ENCODE measurements around the gene CD40. TPM values are rescaled to one million over a fixed set of nuclear protein-coding genes. Genes with fewer than 3 reads are reported as not detected.

CD40 gene
- total RNA-seq, 1 donor from 2014 or later: 1.2 TPM

DNA sequence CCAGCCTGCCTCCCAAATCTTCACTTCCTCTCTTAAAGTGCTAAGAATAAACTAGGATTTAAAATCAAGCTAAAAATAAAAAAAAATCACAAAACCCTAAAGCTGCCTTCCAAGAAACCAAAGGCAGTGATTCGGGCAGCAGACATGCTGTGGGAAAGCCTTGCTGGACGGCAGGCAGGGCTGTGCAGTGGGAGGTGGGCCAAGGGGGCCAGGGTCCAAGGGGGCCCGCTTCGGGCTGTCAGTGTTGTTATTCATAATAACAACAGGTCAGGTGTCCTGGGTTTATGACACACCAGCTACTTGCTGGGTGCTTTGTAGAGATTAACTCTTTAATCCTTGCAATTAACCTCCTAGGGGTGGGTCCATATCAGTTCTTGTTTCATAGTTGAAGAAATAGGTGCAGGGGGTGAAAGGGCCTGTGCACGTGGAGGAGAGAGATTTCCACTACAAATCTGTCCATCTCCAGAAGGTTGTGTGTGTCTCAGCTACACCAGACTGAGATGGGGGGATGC lies 40.4 kb downstream of the CD40 start:
- Mint-ChIP-seq H3K4me3 (ENCODE audit: unreplicated experiment) (peak overlapping the region; percentile 59), H3K9me3 (ENCODE audit: unreplicated experiment) (peaks cover 8% of the 10 kb centered on the region), H3K4me1 (ENCODE audit: low read depth, unreplicated experiment) (peaks cover 36% of the 10 kb centered on the region), H3K27ac (ENCODE audit: unreplicated experiment) (no peak overlapping the region), H3K27me3 (ENCODE audit: unreplicated experiment) (peaks cover 21% of the 10 kb centered on the region), H3K36me3 (ENCODE audit: unreplicated experiment) (no peaks in the 10 kb centered on the region)
- TF ChIP-seq, protein P1, sequence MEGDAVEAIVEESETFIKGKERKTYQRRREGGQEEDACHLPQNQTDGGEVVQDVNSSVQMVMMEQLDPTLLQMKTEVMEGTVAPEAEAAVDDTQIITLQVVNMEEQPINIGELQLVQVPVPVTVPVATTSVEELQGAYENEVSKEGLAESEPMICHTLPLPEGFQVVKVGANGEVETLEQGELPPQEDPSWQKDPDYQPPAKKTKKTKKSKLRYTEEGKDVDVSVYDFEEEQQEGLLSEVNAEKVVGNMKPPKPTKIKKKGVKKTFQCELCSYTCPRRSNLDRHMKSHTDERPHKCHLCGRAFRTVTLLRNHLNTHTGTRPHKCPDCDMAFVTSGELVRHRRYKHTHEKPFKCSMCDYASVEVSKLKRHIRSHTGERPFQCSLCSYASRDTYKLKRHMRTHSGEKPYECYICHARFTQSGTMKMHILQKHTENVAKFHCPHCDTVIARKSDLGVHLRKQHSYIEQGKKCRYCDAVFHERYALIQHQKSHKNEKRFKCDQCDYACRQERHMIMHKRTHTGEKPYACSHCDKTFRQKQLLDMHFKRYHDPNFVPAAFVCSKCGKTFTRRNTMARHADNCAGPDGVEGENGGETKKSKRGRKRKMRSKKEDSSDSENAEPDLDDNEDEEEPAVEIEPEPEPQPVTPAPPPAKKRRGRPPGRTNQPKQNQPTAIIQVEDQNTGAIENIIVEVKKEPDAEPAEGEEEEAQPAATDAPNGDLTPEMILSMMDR (IDR thresholded peaks at IDR 0.05; ENCODE audit: partially characterized antibody, unreplicated experiment): no peak
- DNase-seq: no peak

DNA sequence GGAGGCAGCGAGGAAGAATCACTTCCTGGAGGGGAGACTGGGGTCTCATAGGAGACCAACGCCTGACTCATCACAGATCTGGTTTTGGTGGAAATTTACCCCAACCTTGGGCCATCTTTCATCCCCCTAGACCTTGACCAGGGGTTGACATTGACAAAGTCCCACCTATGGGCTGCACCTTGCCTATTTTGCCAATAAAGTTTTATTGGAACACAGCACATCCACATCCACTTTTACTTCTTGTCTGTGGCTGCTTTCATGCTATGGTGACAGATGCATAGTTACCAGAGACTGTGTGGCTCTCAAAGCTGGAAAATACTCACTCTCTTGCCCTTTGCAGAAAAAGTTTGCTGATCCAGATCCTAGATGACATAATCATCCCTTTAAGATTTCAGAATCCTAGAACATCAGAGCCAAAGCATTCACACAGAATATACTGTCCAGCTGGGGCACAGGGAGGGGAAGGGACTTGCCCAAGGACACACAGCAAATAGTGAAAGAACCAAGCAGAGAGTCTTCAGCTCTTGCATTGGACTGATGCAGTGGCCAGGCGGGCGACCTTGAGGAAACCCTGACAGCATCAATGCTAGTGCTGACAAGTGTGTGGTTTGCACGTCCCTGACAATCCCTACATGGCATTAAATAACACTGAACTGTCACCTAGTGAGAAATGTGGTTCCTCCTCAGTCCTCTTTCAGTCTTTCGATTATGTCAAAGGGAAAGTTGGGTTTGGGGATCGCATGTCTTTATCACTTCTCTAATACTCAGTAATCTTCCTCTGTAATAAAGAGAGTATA lies 41.2 kb downstream of the CD40 start:
- Mint-ChIP-seq H3K9me3 (ENCODE audit: unreplicated experiment) (peaks cover 8% of the 10 kb centered on the region), H3K4me1 (ENCODE audit: low read depth, unreplicated experiment) (peaks cover 41% of the 10 kb centered on the region), H3K27me3 (ENCODE audit: unreplicated experiment) (peaks cover 21% of the 10 kb centered on the region)

GRCh38 chr20:46160661-46161060 lies 42.5 kb downstream of the CD40 start:
- no peak for DNase-seq
- Mint-ChIP-seq H3K27ac (ENCODE audit: unreplicated experiment) (no peak overlapping the region), H3K9me3 (ENCODE audit: unreplicated experiment) (peaks cover 8% of the 10 kb centered on the region), H3K4me1 (ENCODE audit: low read depth, unreplicated experiment) (peaks cover 40% of the 10 kb centered on the region), H3K4me3 (ENCODE audit: unreplicated experiment) (no peak overlapping the region), H3K36me3 (ENCODE audit: unreplicated experiment) (no peaks in the 10 kb centered on the region), H3K27me3 (ENCODE audit: unreplicated experiment) (peaks cover 19% of the 10 kb centered on the region)
- TF ChIP-seq, protein P1 (IDR thresholded peaks at IDR 0.05; ENCODE audit: partially characterized antibody, unreplicated experiment): no peak

More for the DNA sequence above, 41.2 kb downstream of the CD40 start:
- Mint-ChIP-seq H3K4me3 (ENCODE audit: unreplicated experiment) (peak overlapping the region; percentile 59), H3K36me3 (ENCODE audit: unreplicated experiment) (no peaks in the 10 kb centered on the region), H3K27ac (ENCODE audit: unreplicated experiment) (no peak overlapping the region)
- no peak for DNase-seq
- TF ChIP-seq, protein P1 (IDR thresholded peaks at IDR 0.05; ENCODE audit: partially characterized antibody, unreplicated experiment): no peak

GRCh38 chr20:46161921-46162320 lies 43.8 kb downstream of the CD40 start:
- H3K4me3 Mint-ChIP-seq (ENCODE audit: unreplicated experiment): no peak overlapping the region
- H3K27ac Mint-ChIP-seq (ENCODE audit: unreplicated experiment): no peak overlapping the region
- no peaks in the 10 kb centered on the region for H3K36me3 Mint-ChIP-seq (ENCODE audit: unreplicated experiment)
- TF ChIP-seq, protein P1 (IDR thresholded peaks at IDR 0.05; ENCODE audit: partially characterized antibody, unreplicated experiment): no peak
- no peak for DNase-seq
- H3K27me3 Mint-ChIP-seq (ENCODE audit: unreplicated experiment): peaks cover 19% of the 10 kb centered on the region
- peaks cover 37% of the 10 kb centered on the region for H3K4me1 Mint-ChIP-seq (ENCODE audit: low read depth, unreplicated experiment)
- H3K9me3 Mint-ChIP-seq (ENCODE audit: unreplicated experiment): peaks cover 10% of the 10 kb centered on the region

GRCh38 chr20:46164254-46164653 lies 46.1 kb downstream of the CD40 start:
- Mint-ChIP-seq H3K36me3 (ENCODE audit: unreplicated experiment) (no peaks in the 10 kb centered on the region), H3K27me3 (ENCODE audit: unreplicated experiment) (peaks cover 8% of the 10 kb centered on the region), H3K27ac (ENCODE audit: unreplicated experiment) (no peak overlapping the region), H3K4me1 (ENCODE audit: low read depth, unreplicated experiment) (peaks cover 20% of the 10 kb centered on the region), H3K4me3 (ENCODE audit: unreplicated experiment) (no peak overlapping the region), H3K9me3 (ENCODE audit: unreplicated experiment) (peaks cover 2% of the 10 kb centered on the region)
- TF ChIP-seq, protein P1 (IDR thresholded peaks at IDR 0.05; ENCODE audit: partially characterized antibody, unreplicated experiment): no peak
- DNase-seq: no peak

All from glutamatergic neuron (in vitro differentiated cells).